GM12875 (cell line): Measurements from ENCODE around the gene SPATA3.

ENCODE experiments used
- H3K4me3 ChIP-seq: one replicate; pipeline ENCODE4 v1.5.1; 2011; ENCODE audit warnings: low read depth, low read length, control low read depth
- TF ChIP-seq, protein P1 (sequence below): IDR thresholded peaks from 2 replicates; pipeline ENCODE4 v1.5.1; 2011; ENCODE audit warnings: low read depth, mild to moderate bottlenecking, control low read depth, inconsistent platforms, low read length, moderate library complexity, borderline replicate concordance; ENCODE audit not compliant: insufficient read depth

Gene SPATA3

DNA sequence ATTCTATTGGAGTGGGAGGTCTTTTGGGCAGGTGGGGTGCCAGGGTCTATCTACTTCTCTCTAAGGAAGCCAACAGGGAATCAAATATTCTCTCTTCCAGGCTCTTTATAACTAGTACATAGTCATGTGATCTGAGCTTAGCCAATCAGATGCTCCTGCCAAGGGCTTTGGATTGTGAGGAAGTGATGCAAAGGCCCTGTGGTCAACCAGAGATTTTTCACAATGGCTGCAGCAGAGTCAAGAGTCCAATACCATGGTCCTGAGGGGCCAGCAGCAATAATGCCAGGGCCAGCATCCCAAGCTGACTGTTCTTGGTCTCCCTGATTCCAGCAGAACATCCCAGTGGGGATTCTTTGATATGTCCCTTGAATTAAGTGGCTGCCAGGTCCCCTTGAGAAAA, 33.0 kb downstream of the SPATA3 start:
- TF ChIP-seq, protein P1, sequence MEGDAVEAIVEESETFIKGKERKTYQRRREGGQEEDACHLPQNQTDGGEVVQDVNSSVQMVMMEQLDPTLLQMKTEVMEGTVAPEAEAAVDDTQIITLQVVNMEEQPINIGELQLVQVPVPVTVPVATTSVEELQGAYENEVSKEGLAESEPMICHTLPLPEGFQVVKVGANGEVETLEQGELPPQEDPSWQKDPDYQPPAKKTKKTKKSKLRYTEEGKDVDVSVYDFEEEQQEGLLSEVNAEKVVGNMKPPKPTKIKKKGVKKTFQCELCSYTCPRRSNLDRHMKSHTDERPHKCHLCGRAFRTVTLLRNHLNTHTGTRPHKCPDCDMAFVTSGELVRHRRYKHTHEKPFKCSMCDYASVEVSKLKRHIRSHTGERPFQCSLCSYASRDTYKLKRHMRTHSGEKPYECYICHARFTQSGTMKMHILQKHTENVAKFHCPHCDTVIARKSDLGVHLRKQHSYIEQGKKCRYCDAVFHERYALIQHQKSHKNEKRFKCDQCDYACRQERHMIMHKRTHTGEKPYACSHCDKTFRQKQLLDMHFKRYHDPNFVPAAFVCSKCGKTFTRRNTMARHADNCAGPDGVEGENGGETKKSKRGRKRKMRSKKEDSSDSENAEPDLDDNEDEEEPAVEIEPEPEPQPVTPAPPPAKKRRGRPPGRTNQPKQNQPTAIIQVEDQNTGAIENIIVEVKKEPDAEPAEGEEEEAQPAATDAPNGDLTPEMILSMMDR = no peak
- H3K4me3 ChIP-seq = no peak overlapping the region

DNA sequence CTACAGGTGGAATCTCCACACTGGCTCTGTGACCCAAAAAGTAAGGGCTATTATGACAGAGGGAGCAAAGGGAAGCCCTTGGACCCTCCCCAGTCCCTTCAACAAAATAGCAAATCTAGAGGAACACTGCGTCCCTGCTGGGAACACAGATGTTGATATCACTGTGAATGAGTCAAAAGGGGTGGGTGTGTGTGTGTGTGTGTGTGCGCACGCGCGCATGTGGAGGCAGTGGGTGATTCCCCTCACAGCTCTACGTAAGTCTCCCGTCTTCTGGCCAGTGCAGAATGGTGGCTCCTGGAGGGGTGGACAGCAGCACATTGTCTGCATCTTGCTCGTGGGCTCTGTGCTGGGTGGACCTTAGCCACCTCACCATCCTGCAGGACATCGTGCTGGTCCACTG, 33.6 kb downstream of the SPATA3 start:
- H3K4me3 ChIP-seq = no peak overlapping the region
- TF ChIP-seq, protein P1 = no peak

DNA sequence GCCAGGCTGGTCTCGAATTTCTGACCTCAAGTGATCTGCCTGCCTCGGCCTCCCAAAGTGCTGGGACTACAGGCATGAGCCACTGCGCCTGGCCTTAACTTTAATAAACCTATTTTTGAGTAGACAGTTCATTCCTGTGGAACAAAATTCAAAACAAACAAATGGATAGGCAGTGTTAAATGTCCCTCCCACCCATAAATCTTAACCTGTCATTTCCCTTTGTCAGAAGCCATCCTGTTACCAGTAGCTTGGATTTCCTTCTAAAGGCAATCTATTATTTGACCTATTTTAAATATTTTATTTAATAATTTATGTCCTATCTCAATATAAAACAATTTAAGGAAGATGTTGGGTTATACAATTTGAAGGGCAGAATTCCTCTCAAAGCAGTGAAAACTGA, 34.8 kb downstream of the SPATA3 start:
- TF ChIP-seq, protein P1 = no peak
- no peak overlapping the region for H3K4me3 ChIP-seq

DNA sequence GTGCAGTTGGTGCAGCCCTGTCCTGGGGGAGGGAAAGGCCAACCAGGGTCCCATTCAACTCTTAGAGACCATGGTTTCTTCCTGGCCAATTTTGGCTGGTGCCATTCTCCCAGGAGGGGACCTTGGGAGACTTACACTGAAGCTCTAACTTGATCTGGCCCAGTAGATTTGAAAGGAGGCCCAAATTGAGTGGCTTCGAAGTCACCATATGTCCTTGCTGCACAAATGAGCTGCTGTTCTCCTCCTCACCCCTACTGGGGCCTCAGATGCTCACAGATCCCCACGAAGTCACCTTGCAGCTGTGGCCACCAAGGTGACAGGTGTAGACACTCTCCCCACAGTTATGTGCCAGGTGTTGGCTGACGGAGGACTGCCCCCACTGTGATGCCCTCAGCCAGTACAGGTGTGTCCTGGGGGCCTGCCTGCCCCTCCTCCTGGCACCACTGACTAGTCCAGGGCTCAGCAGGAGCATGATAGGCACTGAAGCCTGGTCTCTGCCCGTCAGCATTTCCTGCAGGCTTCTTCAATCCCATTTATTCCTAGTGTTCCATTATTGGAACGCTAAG, 36.7 kb downstream of the SPATA3 start:
- TF ChIP-seq, protein P1 = no peak
- no peak overlapping the region for H3K4me3 ChIP-seq

DNA sequence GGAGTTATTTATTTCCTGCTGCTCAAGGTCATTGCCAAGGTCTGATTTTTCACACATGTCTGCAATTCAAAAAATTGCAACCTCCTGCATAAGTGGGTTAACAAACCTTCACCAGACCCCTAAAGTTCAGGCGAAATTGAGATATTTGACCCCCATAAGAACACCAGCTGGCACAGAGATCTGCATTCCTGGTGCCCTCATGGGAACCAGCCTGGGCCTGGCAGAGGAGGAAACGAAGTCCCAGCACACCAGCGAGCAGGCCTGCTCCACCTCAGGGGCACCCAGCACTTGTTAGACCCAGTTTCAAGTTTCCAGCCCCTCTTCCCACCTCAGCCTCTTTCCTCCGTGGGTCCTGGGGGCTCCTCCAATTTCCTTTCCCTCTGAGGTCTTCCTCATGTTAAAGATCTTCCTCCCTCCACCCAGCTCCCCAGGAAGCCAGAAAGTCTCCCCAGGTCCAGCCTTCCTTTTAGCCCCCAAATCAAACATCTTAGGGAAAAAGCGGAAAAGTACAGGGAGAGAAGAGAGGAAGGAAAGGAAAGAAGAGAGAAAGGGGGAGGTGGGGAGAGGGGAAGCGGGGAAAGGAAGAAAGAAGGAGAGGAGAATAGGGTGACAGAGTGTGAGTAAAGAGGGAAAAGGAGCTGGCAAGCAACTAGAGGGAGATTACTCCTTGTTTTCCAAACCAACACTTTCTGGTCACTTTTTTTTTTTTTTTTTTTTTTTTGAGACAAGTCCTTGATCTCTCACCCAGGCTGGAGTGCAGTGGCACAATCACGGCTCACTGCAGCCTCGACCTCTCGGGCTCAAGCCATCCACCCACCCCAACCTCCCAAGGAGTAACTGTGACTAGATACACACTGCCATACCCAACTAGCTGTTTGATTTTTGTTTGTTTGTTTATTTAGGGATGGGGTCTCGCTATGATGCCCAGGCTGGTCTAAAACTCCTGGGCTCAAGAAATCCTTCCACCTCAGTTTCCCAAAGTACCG, 37.5 kb downstream of the SPATA3 start:
- TF ChIP-seq, protein P1 = no peak
- H3K4me3 ChIP-seq = no peak overlapping the region

DNA sequence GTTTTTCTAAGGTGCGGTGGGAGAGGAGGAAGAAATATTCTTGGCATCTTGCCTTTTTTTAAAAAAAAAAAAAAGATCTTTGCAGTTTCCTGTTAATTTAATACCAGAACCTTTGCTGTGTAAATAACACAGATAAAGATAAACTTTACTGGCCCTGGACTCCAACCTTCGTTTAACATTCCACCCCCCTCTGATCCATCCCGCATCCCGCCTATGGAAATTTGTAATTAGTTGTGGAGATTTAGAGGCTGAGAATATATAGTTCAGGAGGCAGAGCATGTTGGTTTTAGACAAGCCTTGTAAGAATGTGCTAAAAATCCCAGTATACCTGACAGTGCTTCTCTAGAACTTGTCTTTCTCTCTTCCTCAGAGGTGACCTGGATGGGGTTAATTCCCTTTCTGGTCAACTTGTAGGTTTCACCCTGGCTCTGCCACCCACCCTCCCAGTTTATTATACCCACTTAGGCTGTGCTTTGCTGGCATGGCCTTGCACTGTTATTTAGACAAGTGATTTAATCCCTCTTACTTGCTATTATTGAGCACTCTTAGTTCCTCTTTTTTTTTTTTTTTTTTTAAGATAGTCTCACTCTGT, 38.5 kb downstream of the SPATA3 start:
- no peak overlapping the region for H3K4me3 ChIP-seq
- TF ChIP-seq, protein P1 = no peak
